ENCODE measurements around the gene RDH11.
"Not testable (repeated sequence)": the region's sequence is repeated elsewhere in the genome, so short reads cannot be mapped to it uniquely, and the experiment has no call there.

RDH11 gene

DNA sequence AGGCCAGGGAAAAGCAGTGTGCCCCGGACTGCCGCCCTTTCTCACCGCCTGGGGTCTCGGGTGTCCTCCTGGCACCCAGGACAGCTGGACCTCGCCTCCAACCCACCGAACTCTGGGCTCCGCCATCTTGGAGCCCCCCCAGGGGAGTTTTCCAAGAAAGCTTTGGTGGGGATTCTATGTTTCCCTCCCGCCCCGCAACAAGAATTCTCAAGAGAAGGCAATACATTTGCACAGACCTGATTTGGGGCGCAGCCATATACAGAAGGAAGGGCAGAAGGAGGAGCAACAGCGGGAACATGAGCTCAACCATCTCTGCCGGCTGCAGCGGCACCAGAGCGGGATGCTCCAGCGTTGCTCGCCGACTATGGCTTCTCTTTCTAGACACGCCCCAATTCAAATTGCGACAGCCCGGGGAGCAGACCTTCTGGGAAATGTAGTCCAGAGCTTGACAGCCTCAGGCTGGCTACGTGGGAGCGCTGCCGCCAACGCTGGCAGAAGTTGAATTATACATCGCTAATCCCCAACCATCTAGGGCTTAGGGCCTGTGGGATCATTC lies at the start of gene RDH11:
TSS of gene RDH11 (minus strand) at position 371 of the 556 bp plus-strand sequence. CDS start at position 310, 61 bp downstream.
- peak; percentile 91 for DNase-seq

- no peak for DNase-seq
Measured at GRCh38 chr14:67744046-67744445, 48.5 kb upstream of the RDH11 start.

- DNase-seq, result peak; percentile 66
Measured at GRCh38 chr14:67738740-67739504, 43.4 kb upstream of the RDH11 start.

DNA sequence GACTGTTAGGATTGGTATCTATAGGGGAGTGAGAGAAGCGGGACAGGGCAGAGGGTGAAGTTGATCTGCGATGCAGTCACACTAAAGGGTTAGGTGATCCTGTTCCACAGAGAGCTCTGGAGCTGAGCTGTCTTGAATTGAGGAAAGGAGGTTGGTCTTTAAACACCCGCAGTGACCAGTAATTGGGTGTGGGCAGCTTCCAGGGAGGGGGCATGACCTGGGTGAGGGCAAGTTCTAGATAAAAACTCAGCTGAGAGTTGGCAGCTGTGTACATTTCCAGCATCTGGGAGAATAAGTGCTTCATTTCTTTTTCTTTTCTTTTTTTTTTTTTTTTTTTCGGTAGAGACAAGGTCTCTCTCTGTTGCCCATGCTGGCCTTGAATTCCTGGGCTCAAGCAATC lies 41.2 kb upstream of the RDH11 start:
- DNase-seq, result no peak

DNA sequence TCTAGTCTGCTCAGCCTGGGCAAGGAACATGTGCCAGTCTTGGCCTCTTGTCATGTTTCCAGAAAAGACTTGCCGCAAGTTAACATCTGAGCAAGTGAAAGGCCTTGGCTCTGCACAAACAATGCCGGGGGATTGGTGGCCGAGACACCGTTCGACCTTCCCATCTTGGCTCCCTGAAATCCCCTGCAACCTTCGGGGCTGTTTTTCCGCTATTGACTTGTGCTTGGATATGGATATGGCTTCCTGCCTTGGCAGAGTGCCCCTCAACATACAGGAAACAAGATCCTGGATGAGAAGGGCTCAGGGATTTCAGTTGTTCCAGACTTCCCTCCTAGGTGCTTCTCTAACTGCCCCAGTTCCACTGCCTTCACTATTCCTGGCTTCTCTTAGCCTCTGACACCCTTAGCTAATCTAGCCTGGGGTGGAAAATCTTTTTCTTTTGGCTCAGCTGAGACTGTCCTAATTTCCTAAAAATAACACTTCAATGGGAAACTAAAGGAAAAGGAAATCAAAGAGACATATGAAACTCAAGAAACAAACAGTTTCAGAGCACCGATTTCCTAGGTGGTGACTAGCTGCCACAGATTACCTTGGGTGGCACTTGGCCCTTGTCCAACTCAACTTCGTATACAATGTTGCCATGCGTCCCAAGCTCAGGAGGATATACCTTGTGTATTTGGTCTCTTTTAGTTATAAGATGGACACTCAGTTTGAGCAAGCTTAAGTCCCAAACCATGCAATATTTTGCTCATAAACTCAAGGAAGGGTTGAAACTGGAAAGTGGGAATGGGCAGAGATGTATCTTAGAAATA lies 40.0 kb upstream of the RDH11 start:
- DNase-seq, result no peak

DNA sequence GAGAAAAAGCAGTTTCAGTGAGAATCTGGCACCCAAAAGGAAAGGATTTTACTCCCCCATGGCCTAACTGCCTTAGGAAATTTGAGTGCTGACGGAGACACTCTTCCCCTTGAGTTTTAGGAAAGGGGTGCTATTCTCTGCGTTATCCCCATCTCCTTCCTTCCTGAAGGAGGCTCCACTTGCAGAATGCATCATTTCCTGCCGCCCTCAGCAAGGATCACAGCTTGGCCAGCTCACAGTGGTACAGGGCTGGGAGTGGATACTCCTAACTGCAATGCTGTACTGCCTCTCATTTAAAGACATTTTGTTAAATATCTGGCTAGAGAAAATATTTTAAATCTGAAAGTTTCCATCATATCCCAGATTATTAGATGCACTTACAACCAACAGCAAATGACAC lies 39.1 kb upstream of the RDH11 start:
- DNase-seq, result no peak

GRCh38 chr14:67733616-67734015 lies 38.1 kb upstream of the RDH11 start:
- no peak for DNase-seq

GRCh38 chr14:67729072-67729885 lies 33.7 kb upstream of the RDH11 start:
- no peak for DNase-seq

DNA sequence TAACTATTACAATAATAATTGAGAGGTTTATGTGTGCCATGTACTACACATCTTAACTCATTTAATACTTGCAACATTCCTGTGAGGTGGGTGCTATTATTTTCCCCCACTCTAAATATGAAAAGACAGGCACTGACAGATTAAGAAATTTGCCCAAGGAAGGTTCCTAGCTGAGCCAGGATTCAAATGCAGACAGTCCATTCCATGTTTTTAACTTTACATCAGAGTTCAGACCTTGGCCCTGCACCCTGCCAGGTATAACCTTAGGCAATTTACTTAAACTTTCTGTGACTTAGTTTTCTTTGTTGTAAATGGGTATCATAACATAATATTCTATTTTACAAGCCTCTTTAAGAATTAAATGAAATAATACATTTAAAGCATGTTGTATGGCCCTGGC lies 32.7 kb upstream of the RDH11 start:
- no peak for DNase-seq

DNA sequence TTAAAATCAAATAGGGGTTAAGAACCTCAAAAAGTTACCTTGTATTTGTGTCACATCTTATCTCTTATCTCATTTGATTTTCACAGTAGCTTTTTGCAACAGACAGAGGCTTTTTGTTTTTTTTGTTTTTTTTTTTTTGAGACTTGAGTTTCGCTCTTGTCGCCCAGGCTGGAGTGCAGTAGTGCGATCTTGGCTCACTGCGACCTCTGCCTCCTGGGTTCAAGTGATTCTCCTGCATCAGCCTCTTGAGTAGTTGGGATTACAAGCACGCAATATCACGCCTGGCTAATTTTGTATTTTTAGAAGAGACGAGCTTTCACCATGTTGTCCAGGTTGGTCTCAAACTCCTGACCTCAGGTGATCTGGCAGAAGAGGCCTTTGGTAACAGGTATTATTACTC lies 31.8 kb upstream of the RDH11 start:
- no peak for DNase-seq

GRCh38 chr14:67725171-67725570 lies 29.6 kb upstream of the RDH11 start:
- DNase-seq, result no peak

- DNase-seq, result no peak
Measured at GRCh38 chr14:67722293-67722692, 26.7 kb upstream of the RDH11 start.

DNA sequence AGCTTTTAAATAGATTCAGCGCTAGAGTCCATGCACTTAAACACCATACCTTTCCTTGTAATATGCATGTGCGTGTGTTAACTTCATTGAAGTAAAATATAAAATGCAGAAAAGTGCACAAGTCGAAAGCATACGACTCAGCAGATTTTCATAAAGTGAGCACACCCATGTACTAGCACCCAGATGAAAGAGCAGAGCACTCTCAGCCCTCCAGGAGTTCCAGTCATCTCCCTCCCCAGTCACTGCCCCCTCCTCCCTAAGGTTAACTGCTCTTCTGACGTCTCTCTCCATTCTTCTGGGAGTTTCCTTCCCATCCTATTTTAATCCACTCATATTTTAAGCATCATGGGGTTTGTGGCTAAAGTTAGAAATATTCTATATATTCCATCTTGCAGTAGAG lies 26.3 kb upstream of the RDH11 start:
- DNase-seq, result no peak

GRCh38 chr14:67719866-67720265 lies 24.3 kb upstream of the RDH11 start:
- DNase-seq, result no peak

- not testable (repeated sequence) for DNase-seq
Measured at GRCh38 chr14:67719385-67719784, 23.8 kb upstream of the RDH11 start.

DNA sequence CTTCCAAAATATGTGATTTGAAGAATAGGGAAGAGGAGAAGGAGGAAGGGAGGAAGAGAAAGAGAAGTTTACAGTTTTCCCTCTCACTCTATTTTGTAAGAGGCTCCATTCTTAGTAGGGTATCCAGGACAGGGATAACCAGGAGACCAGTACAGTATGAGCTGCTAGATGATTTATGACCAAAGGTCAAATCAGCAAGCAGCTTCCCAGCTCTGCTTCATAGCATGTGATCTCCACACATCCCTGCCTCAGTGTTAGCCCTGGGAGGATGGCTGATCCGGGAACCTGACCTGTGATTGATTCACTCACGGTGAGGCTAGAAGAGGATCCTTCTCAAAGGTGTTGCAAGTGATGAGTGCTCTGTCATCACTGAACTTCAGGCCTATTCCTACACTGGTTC lies 22.7 kb upstream of the RDH11 start:
- no peak for DNase-seq

- DNase-seq, result no peak
Measured at GRCh38 chr14:67717048-67717447, 21.5 kb upstream of the RDH11 start.

GRCh38 chr14:67710209-67710608 lies 14.6 kb upstream of the RDH11 start:
- no peak for DNase-seq

GRCh38 chr14:67709796-67710195 lies 14.2 kb upstream of the RDH11 start:
- not testable (repeated sequence) for DNase-seq

DNA sequence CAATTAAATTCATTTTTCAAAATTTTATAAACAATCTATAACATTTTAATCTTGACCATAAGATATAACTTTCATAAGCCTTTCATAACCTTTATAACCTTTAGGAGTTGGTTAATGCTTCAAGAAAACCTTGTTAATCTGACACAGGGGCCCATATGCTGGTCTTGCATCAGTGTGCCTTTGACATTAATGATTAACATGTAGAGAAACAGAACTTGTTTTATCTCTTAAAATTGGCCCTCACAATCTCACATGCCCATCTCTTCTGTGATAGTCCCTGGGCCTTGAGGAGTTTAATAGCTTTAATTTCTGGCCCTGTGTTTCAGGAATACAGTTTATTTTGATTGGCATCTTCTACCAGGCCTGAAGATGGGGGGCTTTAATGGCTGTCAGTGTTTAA lies 13.8 kb upstream of the RDH11 start:
- DNase-seq, result not testable (repeated sequence)

- DNase-seq, result no peak
Measured at GRCh38 chr14:67705211-67705610, 9.6 kb upstream of the RDH11 start.

DNA sequence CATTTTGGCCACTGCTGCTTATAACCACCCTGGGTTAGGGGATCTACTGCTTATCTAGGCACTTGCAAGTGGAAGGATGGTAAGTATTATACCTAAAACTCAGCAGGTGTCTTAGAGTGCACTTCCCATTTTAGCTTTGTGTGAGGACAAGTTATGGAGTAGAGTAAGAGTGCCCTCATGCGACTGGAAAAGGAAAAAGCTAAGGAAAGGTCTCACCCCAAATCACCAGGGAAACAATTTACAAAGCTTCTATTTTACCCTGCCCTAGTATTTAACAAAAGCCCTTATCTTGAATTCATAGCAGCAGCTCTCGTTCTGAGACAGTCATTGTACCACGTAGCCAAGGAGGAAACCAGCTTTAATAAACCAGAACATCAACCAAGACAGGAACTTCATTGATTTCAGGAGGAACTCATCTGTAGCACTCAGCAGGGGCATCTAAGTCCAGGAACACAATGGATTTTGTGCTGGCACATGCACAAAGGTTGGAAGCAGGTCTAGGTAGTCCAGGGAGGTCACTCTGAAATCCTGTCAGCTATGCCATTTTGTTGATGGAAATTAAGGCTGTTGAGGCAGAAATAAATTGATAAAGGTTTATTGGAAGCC lies 9.0 kb upstream of the RDH11 start:
- peak; percentile 46 for DNase-seq

DNA sequence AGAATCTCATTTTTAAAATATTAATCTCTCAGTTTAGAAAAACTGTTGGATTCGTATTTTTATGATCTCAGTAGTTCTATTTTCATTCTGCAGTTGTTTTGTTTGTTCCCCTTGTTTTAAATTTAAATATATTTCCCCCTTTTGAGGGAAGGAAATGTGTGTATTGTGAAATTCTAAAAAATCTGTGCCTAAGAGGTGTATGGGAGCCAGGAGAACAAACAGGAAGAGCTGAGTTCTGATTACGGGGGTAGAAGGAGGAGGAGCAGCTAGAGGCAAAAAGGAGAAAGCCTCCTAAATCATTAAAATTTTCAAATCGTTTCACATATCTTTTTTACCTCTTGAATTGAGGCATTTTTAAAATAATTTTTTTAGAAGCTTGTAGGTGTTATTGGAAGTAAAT lies 8.4 kb upstream of the RDH11 start:
- no peak for DNase-seq
